ENCODE data around the gene LRRK2.
"Not testable (repeated sequence)": the region's sequence is repeated elsewhere in the genome, so short reads cannot be mapped to it uniquely, and the experiment has no call there.

The LRRK2 gene

DNA sequence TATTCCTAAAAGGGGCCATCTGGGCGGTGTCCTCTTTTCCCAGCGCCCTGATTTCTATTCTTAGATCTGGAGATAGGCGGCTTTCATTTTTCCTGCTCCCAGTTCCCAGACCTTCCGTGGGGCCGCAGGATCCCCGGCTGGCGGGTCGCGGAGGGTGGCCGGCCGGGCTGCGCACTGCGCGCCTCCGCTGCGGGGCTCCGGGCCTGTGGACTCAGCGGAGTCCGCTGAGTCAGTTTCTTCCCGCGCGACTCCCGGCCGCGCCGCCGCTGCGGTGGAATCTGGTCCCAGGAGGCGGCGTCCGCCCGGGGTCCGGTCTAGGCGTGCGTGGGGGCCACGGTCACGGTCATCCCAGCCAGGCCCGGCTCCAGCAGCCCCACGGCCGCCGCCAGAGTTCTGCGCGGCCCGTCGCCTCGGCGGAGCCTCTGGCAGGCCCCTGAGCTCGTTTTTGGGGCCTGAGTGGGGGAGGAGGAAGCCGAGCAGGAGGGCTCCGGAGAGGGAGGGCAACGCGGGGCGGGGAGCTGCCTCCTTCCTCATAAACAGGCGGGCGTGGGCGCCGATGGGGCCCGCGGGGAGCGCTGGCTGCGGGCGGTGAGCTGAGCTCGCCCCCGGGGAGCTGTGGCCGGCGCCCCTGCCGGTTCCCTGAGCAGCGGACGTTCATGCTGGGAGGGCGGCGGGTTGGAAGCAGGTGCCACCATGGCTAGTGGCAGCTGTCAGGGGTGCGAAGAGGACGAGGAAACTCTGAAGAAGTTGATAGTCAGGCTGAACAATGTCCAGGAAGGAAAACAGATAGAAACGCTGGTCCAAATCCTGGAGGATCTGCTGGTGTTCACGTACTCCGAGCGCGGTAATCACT, at the start of gene LRRK2:
Gene LRRK2 (plus strand): TSS at position 559 of the 853 bp plus-strand sequence. CDS start 135 bp downstream, at position 694.
- DNase-seq: peak; percentile 44

GRCh38 chr12:40175045-40175444, 49.8 kb upstream of the LRRK2 start:
- no peak for DNase-seq

- no peak for DNase-seq
Observed at GRCh38 chr12:40175489-40175888, 49.3 kb upstream of the LRRK2 start.

DNA sequence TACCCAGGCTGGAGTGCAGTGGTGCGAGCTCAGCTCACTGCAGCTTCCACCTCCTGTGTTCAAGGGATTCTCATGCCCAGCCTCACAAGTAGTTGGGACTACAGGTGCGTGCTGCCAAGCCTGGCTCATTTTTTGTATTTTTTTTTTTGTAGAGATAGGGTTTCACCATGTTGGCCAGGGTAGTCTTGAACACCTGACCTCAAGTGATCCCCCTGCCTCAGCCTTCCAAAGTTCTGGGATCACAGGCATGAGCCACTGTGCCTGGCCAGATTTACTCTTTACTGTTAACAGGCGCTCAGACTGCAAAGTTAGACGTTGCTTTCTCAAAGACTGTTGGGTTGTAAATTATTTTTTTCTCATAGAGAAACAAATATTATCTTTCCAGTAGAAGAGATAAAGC, 46.1 kb upstream of the LRRK2 start:
- DNase-seq: no peak

DNA sequence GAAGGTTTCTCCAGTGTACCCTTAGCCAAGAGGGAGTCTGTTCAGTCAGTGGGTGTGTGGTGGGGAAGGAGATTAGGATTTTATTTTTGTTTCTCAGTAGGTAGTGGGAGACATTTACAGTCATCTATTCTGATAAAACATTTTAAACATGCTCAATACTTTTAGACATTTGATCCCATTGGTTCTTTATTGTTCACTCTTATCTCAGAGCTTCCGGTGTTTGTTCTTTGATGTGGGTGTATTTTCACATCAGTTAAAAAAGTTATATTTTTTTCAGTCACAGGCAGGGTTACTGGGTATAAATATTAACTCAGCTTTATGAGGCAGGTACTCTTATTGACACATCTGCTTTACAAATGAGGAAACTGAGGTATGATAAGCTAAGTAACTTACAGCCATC, 43.3 kb upstream of the LRRK2 start:
- DNase-seq: no peak

DNA sequence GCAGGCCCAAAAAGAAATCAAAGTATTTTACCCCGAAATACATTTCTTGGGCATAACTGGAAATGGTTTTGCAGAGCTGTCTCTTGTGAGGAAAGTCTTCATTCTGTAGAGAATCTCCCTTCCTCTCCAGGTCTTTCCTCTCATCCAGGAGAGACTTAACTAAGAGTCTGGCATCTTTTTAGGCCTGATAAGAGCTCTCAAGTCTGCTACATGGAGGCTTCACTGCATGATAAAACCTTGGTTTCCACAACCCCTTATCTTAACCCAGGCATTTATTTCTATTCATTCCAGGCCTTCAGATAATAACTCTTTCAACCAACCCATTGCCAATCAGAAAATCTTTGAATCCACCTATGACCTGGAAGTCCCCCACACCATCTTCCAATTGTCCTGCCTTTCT, 41.1 kb upstream of the LRRK2 start:
- DNase-seq: no peak

GRCh38 chr12:40184493-40185302, 40.1 kb upstream of the LRRK2 start:
- no peak for DNase-seq

- DNase-seq: no peak
Observed at GRCh38 chr12:40185303-40185693, 39.5 kb upstream of the LRRK2 start.

GRCh38 chr12:40188558-40189320, 36.1 kb upstream of the LRRK2 start:
- DNase-seq: no peak

GRCh38 chr12:40192704-40193255, 32.0 kb upstream of the LRRK2 start:
- DNase-seq: peak; percentile 4

DNA sequence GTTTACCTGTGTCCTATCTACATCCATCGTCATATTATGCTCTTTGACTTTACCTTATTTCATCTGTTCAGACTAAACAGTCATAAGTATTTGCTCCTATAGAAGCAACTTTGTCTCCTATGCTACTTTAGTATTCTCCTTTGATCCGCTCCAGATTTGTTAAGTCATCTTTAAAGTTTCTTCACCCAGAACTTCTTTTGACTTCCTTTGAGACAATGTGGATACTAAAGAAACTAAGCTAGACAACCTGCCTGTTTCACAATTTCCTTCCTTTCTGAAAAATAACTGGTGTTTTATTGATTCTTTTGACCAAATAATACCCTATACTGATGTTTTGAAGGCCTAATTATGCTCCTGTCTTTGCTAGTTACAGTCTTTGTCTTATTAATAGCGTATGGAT, 30.0 kb upstream of the LRRK2 start:
- DNase-seq: no peak

GRCh38 chr12:40197590-40197989, 27.2 kb upstream of the LRRK2 start:
- no peak for DNase-seq

GRCh38 chr12:40198601-40199000, 26.2 kb upstream of the LRRK2 start:
- no peak for DNase-seq

DNA sequence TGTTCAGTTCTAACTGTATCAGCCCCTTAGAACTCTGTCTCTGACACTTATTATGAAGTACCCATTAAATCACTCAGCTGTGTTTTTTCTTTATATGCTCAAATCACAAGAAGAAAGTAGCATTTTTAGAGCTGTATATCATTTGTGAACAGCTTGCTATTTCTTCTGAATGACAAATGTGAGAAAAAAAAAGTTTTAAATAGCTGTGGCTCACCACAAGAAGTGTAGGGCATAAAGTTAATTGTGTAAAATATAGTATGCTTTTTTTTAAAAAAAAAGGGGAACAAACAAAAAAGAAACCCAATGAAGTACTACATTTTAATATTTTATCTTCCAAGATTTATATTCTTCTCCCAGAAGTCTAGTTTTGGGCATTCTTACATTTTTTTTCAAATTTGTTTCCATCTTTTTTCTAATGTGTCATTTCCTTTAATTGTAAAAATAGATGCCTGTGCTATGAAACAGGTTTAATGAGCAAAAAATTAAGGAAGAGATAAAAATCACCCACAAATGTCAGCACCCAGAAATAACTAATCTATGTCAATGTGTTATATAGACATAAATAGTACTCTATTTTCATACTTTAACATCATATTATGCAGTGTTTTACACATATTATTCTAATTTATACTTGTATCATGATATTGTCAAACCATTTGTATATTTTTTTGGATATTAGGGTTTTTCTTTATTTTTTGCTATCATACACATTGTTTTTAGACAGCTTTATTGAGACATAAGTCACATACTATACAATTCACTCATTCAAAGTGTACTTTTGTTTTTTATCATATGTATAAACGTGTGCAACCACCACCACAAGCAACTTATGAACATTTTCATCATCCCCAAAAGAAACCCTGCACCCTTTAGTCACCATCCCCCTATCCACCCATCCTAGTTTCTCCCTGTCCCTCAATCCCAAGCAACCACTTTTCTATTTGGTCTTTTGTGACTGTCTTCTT, 22.4 kb upstream of the LRRK2 start:
- DNase-seq: no peak

DNA sequence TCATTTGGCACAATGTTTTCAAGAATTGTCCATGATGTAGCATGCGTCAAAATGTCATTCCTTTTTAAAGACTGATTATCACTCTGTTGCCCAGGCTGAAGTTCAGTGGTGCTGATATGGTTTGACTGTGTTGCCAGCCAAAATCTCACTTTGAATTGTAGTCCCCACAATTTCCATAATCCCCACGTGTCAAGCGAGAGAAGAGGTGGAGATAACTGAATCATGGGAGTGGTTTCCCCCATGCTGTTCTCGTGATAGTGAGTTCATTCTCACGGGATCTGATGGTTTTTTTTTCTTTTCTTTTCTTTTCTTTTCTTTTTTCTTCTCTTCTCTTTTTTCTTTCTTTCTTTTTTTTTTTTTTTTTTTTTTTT, 21.8 kb upstream of the LRRK2 start:
- no peak for DNase-seq

- no peak for DNase-seq
Observed at GRCh38 chr12:40204337-40204736, 20.5 kb upstream of the LRRK2 start.

- DNase-seq: no peak
Observed at GRCh38 chr12:40207551-40207950, 17.2 kb upstream of the LRRK2 start.

DNA sequence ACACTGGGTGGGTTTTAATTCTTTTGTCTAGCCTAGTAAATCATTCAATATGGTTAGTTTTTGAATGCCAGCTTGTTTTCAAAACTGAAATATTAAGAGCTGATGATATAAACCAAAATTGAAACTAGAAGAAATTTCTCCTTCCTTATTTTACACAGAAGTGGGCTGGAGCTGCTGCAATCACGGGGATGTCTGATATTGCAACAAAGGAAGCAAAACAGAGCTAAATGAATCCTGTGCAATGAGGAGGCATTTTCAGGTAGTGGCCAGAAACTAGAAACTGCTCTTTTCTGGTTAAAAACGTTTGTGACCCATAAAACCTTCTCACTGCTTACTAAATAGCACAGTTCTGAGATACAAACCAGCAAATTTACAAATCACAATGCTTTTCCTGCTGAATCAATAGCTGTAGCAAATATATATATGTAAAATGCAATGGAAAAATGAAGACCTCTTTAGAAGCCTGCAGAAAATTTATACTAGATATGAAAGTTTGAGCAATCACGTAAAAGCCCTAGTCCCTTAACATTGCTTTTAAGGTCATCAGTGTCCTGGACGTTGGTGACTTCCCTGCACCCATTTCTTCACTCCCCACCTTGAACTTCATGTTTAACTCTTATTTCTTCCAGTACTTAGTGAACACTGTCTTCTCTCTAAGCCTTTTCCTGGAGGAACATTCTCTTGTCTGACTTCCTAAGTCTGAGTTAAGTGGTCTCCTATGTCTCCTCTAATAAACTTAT, 15.9 kb upstream of the LRRK2 start:
- no peak for DNase-seq

DNA sequence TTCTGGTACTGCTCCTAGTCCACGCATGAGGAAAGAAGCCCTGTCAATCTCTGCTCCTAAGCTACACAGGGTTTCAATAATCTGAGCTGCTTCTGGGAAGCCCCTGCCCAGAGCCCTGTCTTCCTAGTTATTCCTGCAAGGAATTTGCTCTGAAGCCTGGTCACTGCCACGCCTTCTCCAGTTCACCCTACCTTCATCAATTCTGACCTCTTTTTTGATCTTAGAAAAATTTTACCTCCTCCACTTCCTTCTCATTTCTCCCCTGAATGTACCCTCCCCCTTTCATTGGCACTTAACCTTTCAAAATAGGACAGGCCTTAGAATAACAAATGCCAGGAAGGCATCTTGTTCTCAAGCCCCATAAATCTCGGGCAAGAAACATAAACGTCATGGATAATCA, 14.9 kb upstream of the LRRK2 start:
- DNase-seq: no peak

GRCh38 chr12:40211186-40211585, 13.6 kb upstream of the LRRK2 start:
- DNase-seq: not testable (repeated sequence)

DNA sequence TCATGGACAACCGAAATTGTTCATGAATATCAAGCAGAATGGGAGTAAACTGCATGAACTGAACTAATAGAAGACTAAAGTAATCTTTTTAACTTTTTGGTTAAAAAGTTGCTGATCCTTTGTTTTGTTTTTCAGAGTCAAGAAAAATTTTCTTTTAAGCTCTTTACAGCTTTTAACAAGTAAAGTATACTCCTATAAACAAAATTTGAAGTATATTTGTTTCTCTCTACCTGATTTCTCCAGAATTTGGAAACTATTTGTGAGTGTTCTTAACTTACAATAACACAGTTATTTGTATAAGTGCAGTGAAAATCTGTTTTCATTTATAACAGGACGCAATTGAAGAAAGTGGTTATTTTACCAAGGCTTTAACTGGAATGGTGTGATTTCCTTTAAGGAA, 12.2 kb upstream of the LRRK2 start:
- DNase-seq: no peak
